HepG2 (cell line): ENCODE results near the gene TRIM62. TPM values are rescaled to one million over a fixed set of nuclear protein-coding genes. Genes with fewer than 3 reads are reported as not detected.
A peak's percentile ranks its signal among the peaks of the same experiment; 100 is the strongest.

Source experiments
- ATAC-seq: fragments of 200-7000 bp; cut with Tn5 transposase; 3 replicates; pipeline ENCODE4 v1.9.1; 2020; ENCODE audit warnings: mild to moderate bottlenecking, moderate library complexity
- BruUV-seq: library from RNA; stranded (reverse); fragments of 400-500 nt; replicated peaks from 2 replicates; lab custom pipeline; 2021; lab: Mats Ljungman, UMichigan
- CTCF ChIA-PET: fragments of 300-600 bp; formaldehyde crosslinking; extraction: SDS; loops from one replicate; lab custom pipeline; 2021; ENCODE audit warnings: low total read pairs, inconsistent platforms, low intra/inter-chr PET ratio; lab: Yijun Ruan, JAX
- POLR2A ChIA-PET: fragments of 350-600 bp; sonication (Branson Sonifier 250); formaldehyde crosslinking; loops from one replicate; lab custom pipeline; 2020; ENCODE audit warnings: antibody characterized with exemption, inconsistent platforms; lab: Yijun Ruan, JAX
- DNase-seq: peaks from one replicate; pipeline ENCODE4 v3.0.0-alpha.2; 2015; ENCODE audit warnings: low spot score
- FAIRE-seq: peaks from 3 replicates; lab custom pipeline; 2011; peaks lifted over from hg19 to GRCh38; lab: Jason Lieb, UNC
- H2AFZ ChIP-seq: one replicate; pipeline ENCODE4 v1.6.1; 2011; ENCODE audit warnings: low read length, inconsistent platforms
- H3K27ac ChIP-seq: fragments of 300-600 bp; 3 replicates; pipeline ENCODE4 v1.8.0; 2011; ENCODE audit warnings: mixed run types, mild to moderate bottlenecking, mixed read lengths, low read length, inconsistent platforms; ENCODE audit not compliant: insufficient read depth; ENCODE audit errors: extremely low read length
- H3K27me3 ChIP-seq, 2 experiments: fragments of 200-600 bp in 1 of 2; 2 replicates in 1 of 2; 3 replicates in 1 of 2; pipeline versions ENCODE4 v1.6.0 to v1.8.0; 2011; ENCODE audit warnings: low read length in 2 of 2, mild to moderate bottlenecking in 2 of 2, moderate library complexity in 2 of 2, inconsistent platforms in 1 of 2; ENCODE audit not compliant: insufficient read depth in 2 of 2, control insufficient read depth in 1 of 2
- H3K36me3 ChIP-seq, 2 experiments: fragments of 200-600 bp in 1 of 2; replicated peaks in 1 of 2; 2 replicates in 1 of 2; 3 replicates in 1 of 2; pipeline versions ENCODE4 v1.5.1 to v1.8.0; 2011; ENCODE audit warnings: low read length in 2 of 2, inconsistent platforms in 1 of 2; ENCODE audit not compliant: insufficient read depth in 2 of 2, control insufficient read depth in 1 of 2
- H3K4me1 ChIP-seq: 2 replicates; pipeline ENCODE4 v1.5.1; 2012; ENCODE audit warnings: low read length, inconsistent platforms; ENCODE audit not compliant: insufficient read depth
- H3K4me2 ChIP-seq: 2 replicates; pipeline ENCODE4 v1.6.0; 2011; ENCODE audit warnings: low read depth, low read length, inconsistent platforms
- H3K4me3 ChIP-seq, 3 experiments: fragments of 200-600 bp in 1 of 3; sonication (generic), shearing (Covaris generic) in 1 of 3; replicated peaks in 1 of 3; 2 replicates each; pipeline ENCODE4 v1.5.1; 2011 to 2016; ENCODE audit warnings: low read length in 3 of 3, inconsistent platforms in 2 of 3, low read depth in 2 of 3, mild to moderate bottlenecking in 2 of 3, control low read depth in 1 of 3, mixed read lengths in 1 of 3; ENCODE audit not compliant: insufficient read depth in 1 of 3
- H3K79me2 ChIP-seq: one replicate; pipeline ENCODE4 v1.6.1; 2011; ENCODE audit warnings: low read length, inconsistent platforms; ENCODE audit not compliant: insufficient read depth
- H3K9ac ChIP-seq: 2 replicates; pipeline ENCODE4 v1.6.0; 2011; ENCODE audit warnings: mild to moderate bottlenecking, low read depth, low read length, inconsistent platforms; ENCODE audit not compliant: insufficient read depth
- H3K9me3 ChIP-seq: 2 replicates; pipeline ENCODE4 v1.5.1; 2012; ENCODE audit warnings: mild to moderate bottlenecking, low read length
- H4K20me1 ChIP-seq: 2 replicates; pipeline ENCODE4 v1.6.0; 2011; ENCODE audit warnings: inconsistent platforms, mild to moderate bottlenecking, low read length, moderate library complexity; ENCODE audit not compliant: insufficient read depth
- ADNP ChIP-seq: sonication (generic); formaldehyde crosslinking; IDR thresholded peaks from 2 replicates; pipeline ENCODE4 v1.4.0; 2020; ENCODE audit warnings: missing genetic modification reagents
- CBX2 ChIP-seq, 2 experiments: fragments of 200-600 bp in 1 of 2; sonication (generic); formaldehyde crosslinking in 1 of 2; IDR thresholded peaks; 2 replicates each; pipeline versions ENCODE4 v1.7.0 to v1.8.1; 2018 to 2022; ENCODE audit warnings: low read depth in 2 of 2, low read length in 1 of 2, mild to moderate bottlenecking in 1 of 2, missing genetic modification reagents in 1 of 2
- CENPBD1 ChIP-seq: sonication (generic); formaldehyde crosslinking; IDR thresholded peaks from 2 replicates; pipeline ENCODE4 v1.8.0; 2022; ENCODE audit warnings: missing genetic modification reagents, low read depth, mild to moderate bottlenecking, borderline replicate concordance
- FOXK2 ChIP-seq: fragments of 450-650 bp; IDR thresholded peaks from 2 replicates; pipeline ENCODE4 v1.6.1; 2016
- MXD3 ChIP-seq: IDR thresholded peaks from 2 replicates; pipeline ENCODE4 v1.6.1; 2016; ENCODE audit warnings: mild to moderate bottlenecking, missing biosample characterization, missing genetic modification reagents
- SIX1 ChIP-seq: sonication (generic); formaldehyde crosslinking; IDR thresholded peaks from 2 replicates; pipeline ENCODE4 v1.4.0; 2020; ENCODE audit warnings: missing genetic modification reagents, borderline replicate concordance
- TCF7 ChIP-seq: sonication (generic); IDR thresholded peaks from 2 replicates; pipeline ENCODE4 v1.6.1; 2016; ENCODE audit warnings: antibody characterized with exemption, low read depth
- THAP9 ChIP-seq: sonication (generic); formaldehyde crosslinking; IDR thresholded peaks from 2 replicates; pipeline ENCODE4; 2020; ENCODE audit warnings: missing genetic modification reagents, mild to moderate bottlenecking, borderline replicate concordance
- ZNF121 ChIP-seq: sonication (generic); formaldehyde crosslinking; IDR thresholded peaks from 2 replicates; pipeline ENCODE4 v1.5.0; 2020; ENCODE audit warnings: mild to moderate bottlenecking, missing genetic modification reagents
- ZNF17 ChIP-seq: sonication (generic); formaldehyde crosslinking; IDR thresholded peaks from 2 replicates; pipeline ENCODE4 v1.5.0; 2020; ENCODE audit warnings: mild to moderate bottlenecking, missing genetic modification reagents
- ZNF414 ChIP-seq: sonication (generic); formaldehyde crosslinking; IDR thresholded peaks from 2 replicates; pipeline ENCODE4 v1.5.0; 2020; ENCODE audit warnings: missing genetic modification reagents
- WGBS: methylation state at CpG from one replicate; pipeline ENCODE4 v1.1.6; 2017; ENCODE audit warnings: low lambda C conversion rate; 5-methylcytosine and 5-hydroxymethylcytosine counted together
- in situ Hi-C: cut with HindIII; loops from 2 replicates; pipeline ENCODE4 v1.10.0; 2017; ENCODE audit warnings: low pct_unique_long_range_greater_than_20kb; ENCODE audit not compliant: extremely low pct_ligation_motif_present
- intact Hi-C: fragments of 100-400 bp; cut with micrococcal nuclease; formaldehyde crosslinking; loops from one replicate; pipeline ENCODE4 v1.10.0; 2022; ENCODE audit not compliant: unreplicated experiment
- polyA plus RNA-seq, 8 experiments: library from polyadenylated mRNA; depleted of rRNA in 3 of 8; stranded (reverse) in 7 of 8; unstranded in 1 of 8; fragments of >200 nt; fragmentation: Illumina TruSeq in 4 of 8; extraction: Trizol in 4 of 8; gene quantifications; 2 replicates each; pipeline versions ENCODE4 v1.2.1 to v1.2.3, GENCODE V29; 2011 to 2016; ENCODE audit warnings: low read depth in 4 of 8, missing spikeins in 1 of 8, mixed read lengths in 1 of 8; ENCODE audit not compliant: insufficient read depth in 1 of 8
- total RNA-seq, 5 experiments: library from RNA; depleted of rRNA; stranded (reverse); fragments of >200 nt; fragmentation: Illumina TruSeq; extraction: Trizol; gene quantifications; 2 replicates each; pipeline ENCODE4 v1.2.3, GENCODE V29; 2016; ENCODE audit warnings: low read depth in 1 of 5

Gene TRIM62
- total and polyA plus RNA-seq, 2 of the 13 experiments (the other 11 are each of a cell fraction or from before 2014, with no cell fraction given) = 0.53 to 0.57 TPM

- no peaks in the 10 kb centered on the region for H3K4me1 ChIP-seq
- POLR2A ChIA-PET = no interaction called here
- intact Hi-C loops (no loop called here), in situ Hi-C loops (no loop called here)
- H4K20me1 ChIP-seq = no peaks in the 10 kb centered on the region
- peak; percentile 57; the same call in 1 of the 2 replicates for TF ChIP-seq ZNF121 (CRISPR knock-in tag)
- no peak for TF ChIP-seq TCF7
- TF ChIP-seq ADNP (CRISPR knock-in tag) = no peak
- TF ChIP-seq FOXK2 = no peak
- TF ChIP-seq MXD3 (CRISPR knock-in tag) = no peak
- FAIRE-seq (no peak), DNase-seq (no peak), ATAC-seq (no peak)
- H3K27ac ChIP-seq = no peak overlapping the region
- no peak overlapping the region for H3K4me2 ChIP-seq
- CTCF ChIA-PET = no interaction called here
- 5% methylated on average over 2 of the region's 2 CpGs for WGBS
- no peak overlapping the region for H3K4me3 ChIP-seq
- H3K36me3 ChIP-seq = no peaks in the 10 kb centered on the region
- H3K79me2 ChIP-seq = no peaks in the 10 kb centered on the region
- H2AFZ ChIP-seq = no peak overlapping the region
- no peak overlapping the region for H3K9ac ChIP-seq
- H3K27me3 ChIP-seq = no peaks in the 10 kb centered on the region
- no TSS peak for BruUV-seq
- no peaks in the 10 kb centered on the region for H3K9me3 ChIP-seq
Measured at GRCh38 chr1:33206340-33206739, 24.5 kb upstream of the TRIM62 start.

GRCh38 chr1:33195556-33195955 lies 13.7 kb upstream of the TRIM62 start:
- H3K79me2 ChIP-seq = no peaks in the 10 kb centered on the region
- BruUV-seq = no TSS peak
- no peaks in the 10 kb centered on the region for H4K20me1 ChIP-seq
- intact Hi-C loops = no loop called here
- no peak overlapping the region for H2AFZ ChIP-seq
- WGBS = 37% methylated on average over 2 of the region's 2 CpGs
- POLR2A ChIA-PET = no interaction called here
- no peak overlapping the region for H3K27ac ChIP-seq
- H3K9ac ChIP-seq = no peak overlapping the region
- ATAC-seq (no peak), DNase-seq (no peak), FAIRE-seq (no peak)
- CTCF ChIA-PET = no interaction called here
- no peak overlapping the region for H3K4me3 ChIP-seq
- no peaks in the 10 kb centered on the region for H3K4me1 ChIP-seq
- H3K36me3 ChIP-seq = no peaks in the 10 kb centered on the region
- in situ Hi-C loops = no loop called here
- H3K4me2 ChIP-seq = no peak overlapping the region
- H3K27me3 ChIP-seq = peaks cover 1 to 4% of the 10 kb centered on the region in 2 experiments; a peak in 1 of 5 replicates
- H3K9me3 ChIP-seq = no peaks in the 10 kb centered on the region
- no peak for TF ChIP-seq SIX1
- no peak for TF ChIP-seq CBX2 (IDR thresholded peaks at IDR 0.05; ENCODE audit: low read depth, low read length)
- TF ChIP-seq CBX2 (CRISPR knock-in tag; IDR thresholded peaks at IDR 0.05; ENCODE audit: low read depth) = no peak
- TF ChIP-seq ZNF414 (CRISPR knock-in tag) = no peak
- TF ChIP-seq ZNF17 = no peak
- TF ChIP-seq THAP9 (CRISPR knock-in tag) = no peak
- no peak for TF ChIP-seq CENPBD1 (CRISPR knock-in tag)
